Astrocyte (in vitro differentiated cells and primary cell): Measurements from ENCODE around the gene LGALS3. TPM values are rescaled to one million over a fixed set of nuclear protein-coding genes. Genes with fewer than 3 reads are reported as not detected.
A peak's percentile ranks its signal among the peaks of the same experiment; 100 is the strongest.

Experiments used
- DNase-seq: peaks from one replicate; pipeline ENCODE4 v3.0.0-alpha.2; 2010; ENCODE audit warnings: low read depth
- FAIRE-seq: peaks from 2 replicates; lab custom pipeline; 2011; peaks lifted over from hg19 to GRCh38; lab: Jason Lieb, UNC
- H2AFZ ChIP-seq: 2 replicates; pipeline ENCODE4 v1.6.0; 2012; ENCODE audit warnings: low read depth, low read length, inconsistent platforms
- H3K27ac ChIP-seq: 2 replicates; pipeline ENCODE4 v1.5.1; 2011; ENCODE audit warnings: low read depth, low read length, inconsistent platforms
- H3K27me3 ChIP-seq: 2 replicates; pipeline ENCODE4 v1.6.0; 2011; ENCODE audit warnings: low read length, inconsistent platforms; ENCODE audit not compliant: insufficient read depth
- H3K36me3 ChIP-seq: 2 replicates; pipeline ENCODE4 v1.5.1; 2011; ENCODE audit warnings: low read length, inconsistent platforms; ENCODE audit not compliant: insufficient read depth
- H3K4me1 ChIP-seq: 2 replicates; pipeline ENCODE4 v1.5.1; 2011; ENCODE audit warnings: low read length, inconsistent platforms; ENCODE audit not compliant: insufficient read depth
- H3K4me2 ChIP-seq: 2 replicates; pipeline ENCODE4 v1.6.0; 2012; ENCODE audit warnings: low read length, inconsistent platforms
- H3K4me3 ChIP-seq: 2 replicates; pipeline ENCODE4 v1.5.1; 2011; ENCODE audit warnings: low read depth, mild to moderate bottlenecking, low read length, inconsistent platforms; ENCODE audit not compliant: insufficient read depth
- H3K79me2 ChIP-seq: 2 replicates; pipeline ENCODE4 v1.6.0; 2012; ENCODE audit warnings: mild to moderate bottlenecking, low read length, inconsistent platforms; ENCODE audit not compliant: insufficient read depth
- H3K9ac ChIP-seq: 2 replicates; pipeline ENCODE4 v1.6.0; 2012; ENCODE audit warnings: mild to moderate bottlenecking, low read length, inconsistent platforms
- H3K9me3 ChIP-seq: 2 replicates; pipeline ENCODE4 v1.5.1; 2012; ENCODE audit warnings: low read depth, mild to moderate bottlenecking, low read length, inconsistent platforms; ENCODE audit not compliant: insufficient read depth
- H4K20me1 ChIP-seq: 2 replicates; pipeline ENCODE4 v1.6.0; 2012; ENCODE audit warnings: low read length, inconsistent platforms; ENCODE audit not compliant: insufficient read depth
- H3K27ac Mint-ChIP-seq: one replicate; pipeline ENCODE4 v1.8.0; 2021; ENCODE audit warnings: mild to moderate bottlenecking, mixed read lengths; ENCODE audit not compliant: unreplicated experiment
- H3K27me3 Mint-ChIP-seq: one replicate; pipeline ENCODE4 v1.8.0; 2021; ENCODE audit warnings: low read depth, mixed read lengths; ENCODE audit not compliant: unreplicated experiment
- H3K36me3 Mint-ChIP-seq: one replicate; pipeline ENCODE4 v1.8.0; 2021; ENCODE audit warnings: low read depth, mixed read lengths; ENCODE audit not compliant: unreplicated experiment
- H3K4me1 Mint-ChIP-seq: one replicate; pipeline ENCODE4 v1.8.0; 2021; ENCODE audit warnings: low read depth, mixed read lengths; ENCODE audit not compliant: unreplicated experiment
- H3K4me3 Mint-ChIP-seq: one replicate; pipeline ENCODE4 v1.8.0; 2021; ENCODE audit warnings: mild to moderate bottlenecking, moderate library complexity, mixed read lengths; ENCODE audit not compliant: unreplicated experiment
- H3K9me3 Mint-ChIP-seq: one replicate; pipeline ENCODE4 v1.8.0; 2021; ENCODE audit warnings: mild to moderate bottlenecking, mixed read lengths; ENCODE audit not compliant: unreplicated experiment
- CTCF ChIP-seq: IDR thresholded peaks from 2 replicates; pipeline ENCODE4 v1.5.1; 2011; ENCODE audit warnings: low read depth, mild to moderate bottlenecking, inconsistent platforms, low read length, moderate library complexity; ENCODE audit not compliant: insufficient read depth
- EZH2 ChIP-seq: IDR thresholded peaks from 2 replicates; pipeline ENCODE4 v1.6.1; 2012; ENCODE audit warnings: mild to moderate bottlenecking, low read length, inconsistent platforms; ENCODE audit not compliant: insufficient read depth
- total RNA-seq: library from RNA; stranded (reverse); gene quantifications from 2 replicates; pipeline ENCODE4 v1.2.1, GENCODE V29; 2021

LGALS3 gene
- total RNA-seq, 1 donor from 2014 or later: 37.4 TPM

GRCh38 chr14:55191203-55192053 lies 62.4 kb downstream of the LGALS3 start, which contains the start of gene DLGAP5:
DLGAP5 (minus strand) TSS chr14:55191585; CDS start chr14:55189179, 2,406 bp downstream.
- TF ChIP-seq CTCF (no peak), EZH2 (no peak)
- Mint-ChIP-seq H3K27ac (peak within 1 kb of the TSS; percentile 5), H3K27me3 (no peaks in the 10 kb centered on the region), H3K4me1 (no peaks in the 10 kb centered on the region), H3K9me3 (no peaks in the 10 kb centered on the region), H3K4me3 (peak within 1 kb of the TSS; percentile 98), H3K36me3 (no peaks in the 10 kb centered on the region)
- Histone ChIP-seq H3K79me2 (peaks cover 46% of the 10 kb centered on the region), H3K4me1 (no peaks in the 10 kb centered on the region), H3K27ac (peak within 1 kb of the TSS; percentile 60), H3K27me3 (no peaks in the 10 kb centered on the region), H2AFZ (peak within 1 kb of the TSS; percentile 94), H3K4me3 (peak within 1 kb of the TSS; percentile 91), H3K4me2 (peak within 1 kb of the TSS; percentile 89), H3K9me3 (no peaks in the 10 kb centered on the region), H4K20me1 (no peaks in the 10 kb centered on the region), H3K9ac (peak within 1 kb of the TSS; percentile 82), H3K36me3 (no peaks in the 10 kb centered on the region)
- FAIRE-seq (no peak), DNase-seq (peak; percentile 94)

GRCh38 chr14:55192054-55192621 lies 63.1 kb downstream of the LGALS3 start:
- H3K9ac ChIP-seq: peak overlapping the region; percentile 82
- DNase-seq (no peak), FAIRE-seq (no peak)
- peaks cover 39% of the 10 kb centered on the region for H3K79me2 ChIP-seq
- peak overlapping the region; percentile 37 for H3K27ac ChIP-seq
- H3K9me3 ChIP-seq: no peaks in the 10 kb centered on the region
- no peaks in the 10 kb centered on the region for H3K36me3 ChIP-seq
- peak overlapping the region; percentile 91 for H3K4me3 ChIP-seq
- H3K4me1 ChIP-seq: no peaks in the 10 kb centered on the region
- Mint-ChIP-seq H3K4me1 (no peaks in the 10 kb centered on the region), H3K9me3 (no peaks in the 10 kb centered on the region), H3K36me3 (no peaks in the 10 kb centered on the region), H3K27ac (no peak overlapping the region), H3K4me3 (peak overlapping the region; percentile 98), H3K27me3 (no peaks in the 10 kb centered on the region)
- H2AFZ ChIP-seq: peak overlapping the region; percentile 94
- H4K20me1 ChIP-seq: no peaks in the 10 kb centered on the region
- TF ChIP-seq EZH2 (no peak), CTCF (no peak)
- peak overlapping the region; percentile 89 for H3K4me2 ChIP-seq
- H3K27me3 ChIP-seq: no peaks in the 10 kb centered on the region
